ENCODE data around the gene PLXDC1. TPM values are rescaled to one million over a fixed set of nuclear protein-coding genes. Genes with fewer than 3 reads are reported as not detected.

The PLXDC1 gene
- total RNA-seq: 13.1 TPM

- no peak for DNase-seq
Observed at GRCh38 chr17:39151150-39151942, at the start of gene PLXDC1. PLXDC1 (minus strand) TSS chr17:39151637; CDS start chr17:39151437, 200 bp downstream.

GRCh38 chr17:39200957-39201510, 49.6 kb upstream of the PLXDC1 start:
- no peak for DNase-seq

GRCh38 chr17:39200070-39200879, 48.8 kb upstream of the PLXDC1 start, which contains the start of gene RPL19:
RPL19 (plus strand) TSS chr17:39200283; CDS start chr17:39200345, 62 bp downstream.
- no peak for DNase-seq

DNA sequence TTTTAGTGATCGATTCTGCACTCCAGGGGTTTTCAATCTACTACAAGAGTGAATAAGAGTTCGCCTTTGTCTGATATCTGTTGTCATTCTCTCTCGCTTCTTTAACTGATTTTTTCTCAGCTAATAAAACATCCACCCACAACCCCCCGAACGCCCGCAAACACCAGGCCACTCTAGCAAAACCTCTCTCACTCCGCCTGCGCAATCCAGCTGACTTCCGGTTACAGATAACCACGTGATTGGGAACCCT, 48.3 kb upstream of the PLXDC1 start:
- DNase-seq: peak; percentile 97

DNA sequence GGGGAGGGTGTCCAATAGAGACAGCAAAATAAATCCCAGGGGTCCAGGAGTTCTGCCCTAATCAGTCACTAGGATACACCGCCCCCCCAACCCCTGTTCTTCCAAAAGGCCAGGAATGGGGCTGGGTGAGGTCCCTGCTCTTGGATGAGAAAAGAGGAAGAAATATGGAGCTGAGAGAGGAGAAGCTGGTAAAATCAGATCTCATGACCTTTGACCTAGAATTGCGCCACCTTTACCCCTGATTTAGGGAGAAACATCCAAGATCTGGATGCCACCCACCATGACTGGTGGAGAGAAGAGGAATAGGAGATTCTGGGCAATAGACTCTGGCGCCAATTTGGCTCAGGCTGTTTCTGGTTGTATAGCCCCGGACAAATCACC, 46.7 kb upstream of the PLXDC1 start:
- no peak for DNase-seq

- peak; percentile 93 for DNase-seq
Observed at GRCh38 chr17:39197380-39198185, 46.1 kb upstream of the PLXDC1 start, which contains the start of gene CACNB1. CACNB1 (minus strand) TSS chr17:39197669; CDS start chr17:39197495, 174 bp downstream.

GRCh38 chr17:39196808-39197291, 45.4 kb upstream of the PLXDC1 start:
- DNase-seq: peak; percentile 84

DNA sequence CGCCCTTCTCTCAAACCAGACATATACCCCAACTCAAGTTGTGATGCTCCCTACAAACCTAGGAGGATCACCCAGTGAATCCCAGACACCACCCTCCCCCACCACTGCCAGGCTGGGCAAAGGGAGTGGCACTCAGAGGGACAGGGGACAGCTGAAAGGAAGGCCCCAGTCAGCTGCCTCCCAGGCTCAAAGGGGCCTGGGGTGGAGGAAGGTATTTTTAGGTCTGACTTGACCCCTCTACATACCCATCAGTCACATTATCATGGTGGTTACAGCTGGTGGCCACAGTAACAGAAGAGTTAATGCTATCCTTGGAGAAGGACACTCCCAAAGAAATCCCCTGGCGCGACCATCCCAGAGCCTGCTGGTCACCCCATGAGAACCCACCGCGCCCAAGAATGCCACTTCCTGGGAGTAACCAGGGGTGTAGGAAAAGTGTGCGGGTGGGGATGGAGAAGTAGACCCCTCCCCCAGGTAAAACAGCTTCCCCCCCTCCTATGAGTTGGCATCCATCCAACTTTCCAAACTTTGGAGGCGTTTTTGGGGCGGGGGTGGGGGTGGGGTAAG, 44.9 kb upstream of the PLXDC1 start:
- peak; percentile 85 for DNase-seq

DNA sequence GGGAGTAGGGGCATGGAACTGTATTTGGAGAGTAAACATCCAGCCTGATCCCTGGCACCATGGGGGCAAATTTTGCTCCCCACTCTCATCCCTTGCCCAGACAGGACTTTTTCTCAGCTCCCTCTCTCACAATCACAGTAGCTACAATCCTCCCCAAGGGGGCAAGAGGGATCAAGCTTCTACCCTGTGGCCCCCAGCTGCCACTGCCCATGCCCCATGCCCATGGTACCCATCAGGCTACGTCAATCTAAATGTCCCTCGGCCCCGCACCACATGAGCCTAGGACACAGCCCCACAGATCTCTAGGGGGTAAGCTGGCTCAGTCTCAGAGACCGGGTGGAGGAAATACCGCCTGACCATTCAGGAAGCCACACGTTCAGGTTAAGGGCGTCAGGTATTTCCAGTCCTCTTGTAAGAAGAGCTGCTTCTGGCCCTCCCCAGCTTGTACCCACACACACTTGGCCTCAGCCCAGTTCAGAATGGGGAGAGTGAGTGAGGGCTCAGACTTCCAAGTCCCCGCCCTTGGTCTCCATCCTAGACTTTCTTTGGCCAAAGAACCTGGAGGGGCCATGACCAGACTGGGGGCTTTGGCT, 44.2 kb upstream of the PLXDC1 start:
- DNase-seq: peak; percentile 77

GRCh38 chr17:39194985-39195524, 43.6 kb upstream of the PLXDC1 start:
- no peak for DNase-seq

- DNase-seq: peak; percentile 87
Observed at GRCh38 chr17:39194089-39194984, 42.9 kb upstream of the PLXDC1 start.

GRCh38 chr17:39193346-39193745, 41.9 kb upstream of the PLXDC1 start:
- DNase-seq: peak; percentile 56

- no peak for DNase-seq
Observed at GRCh38 chr17:39192901-39193300, 41.5 kb upstream of the PLXDC1 start.

DNA sequence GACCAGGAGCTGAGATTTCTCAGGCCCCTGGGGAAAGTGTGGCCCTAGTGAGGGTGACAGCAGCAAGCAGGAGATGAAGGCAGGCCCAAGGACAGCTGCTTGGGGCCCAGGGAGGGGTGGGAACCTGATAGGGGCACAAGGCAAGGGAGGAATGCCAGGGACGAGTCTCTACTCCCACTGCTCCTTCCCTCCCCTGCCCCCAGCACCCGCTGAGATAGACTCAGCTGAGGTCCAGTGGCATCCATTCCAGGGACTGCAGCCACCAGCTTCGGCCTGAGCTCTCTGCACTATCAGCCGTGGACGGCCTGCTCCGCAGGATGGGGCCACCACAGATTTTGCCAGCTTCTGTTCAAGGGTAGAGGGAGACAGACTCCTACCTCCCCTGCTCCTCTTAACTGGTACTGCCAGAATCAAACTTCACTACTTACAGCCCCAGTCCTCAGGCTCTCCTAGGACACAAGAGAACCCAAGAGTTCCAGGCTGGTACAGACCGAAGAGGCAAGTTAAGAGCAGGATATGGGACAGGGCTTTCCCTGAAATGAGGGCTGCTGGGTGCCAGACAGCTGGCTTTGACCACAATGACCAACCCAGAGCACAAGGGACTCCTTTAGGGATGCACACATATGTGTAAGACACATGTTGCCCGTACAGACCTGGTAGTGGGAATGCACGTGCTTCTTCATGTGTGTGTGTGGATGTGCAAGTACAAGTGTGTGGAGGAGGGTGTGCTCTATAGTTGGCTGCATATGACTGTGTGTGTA, 40.5 kb upstream of the PLXDC1 start:
- DNase-seq: peak; percentile 81

DNA sequence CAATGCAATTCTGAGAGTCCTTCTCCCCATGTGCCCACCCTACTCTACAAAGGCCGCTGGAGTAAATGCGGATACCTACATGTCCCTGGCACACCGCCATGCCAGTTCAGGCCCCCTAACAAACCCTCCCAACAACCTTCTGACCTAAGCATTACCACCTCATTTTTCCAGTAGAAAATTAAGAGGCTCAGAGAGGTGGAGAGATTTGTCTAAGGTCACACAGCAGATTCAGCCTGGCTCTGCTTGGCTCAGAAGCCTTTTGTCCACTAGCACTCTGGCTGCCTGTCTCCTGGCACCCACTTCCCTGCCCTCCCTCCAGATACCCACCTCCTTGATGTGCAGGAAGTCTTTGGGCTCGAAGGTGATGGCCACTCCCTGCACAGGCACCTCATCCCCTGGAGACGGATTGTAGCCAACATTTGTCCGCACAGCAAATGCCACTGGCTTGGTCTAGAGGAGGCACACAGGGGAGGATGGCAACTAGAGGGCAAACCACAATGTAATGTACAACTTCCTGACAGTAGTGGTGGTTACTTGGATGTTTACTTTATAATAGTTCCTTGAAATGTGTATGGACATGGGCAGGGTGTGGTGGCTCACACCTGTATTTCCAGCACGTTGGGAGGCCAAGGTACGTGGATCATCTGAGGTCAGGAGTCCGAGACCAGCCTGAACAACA, 35.9 kb upstream of the PLXDC1 start:
- DNase-seq: no peak

DNA sequence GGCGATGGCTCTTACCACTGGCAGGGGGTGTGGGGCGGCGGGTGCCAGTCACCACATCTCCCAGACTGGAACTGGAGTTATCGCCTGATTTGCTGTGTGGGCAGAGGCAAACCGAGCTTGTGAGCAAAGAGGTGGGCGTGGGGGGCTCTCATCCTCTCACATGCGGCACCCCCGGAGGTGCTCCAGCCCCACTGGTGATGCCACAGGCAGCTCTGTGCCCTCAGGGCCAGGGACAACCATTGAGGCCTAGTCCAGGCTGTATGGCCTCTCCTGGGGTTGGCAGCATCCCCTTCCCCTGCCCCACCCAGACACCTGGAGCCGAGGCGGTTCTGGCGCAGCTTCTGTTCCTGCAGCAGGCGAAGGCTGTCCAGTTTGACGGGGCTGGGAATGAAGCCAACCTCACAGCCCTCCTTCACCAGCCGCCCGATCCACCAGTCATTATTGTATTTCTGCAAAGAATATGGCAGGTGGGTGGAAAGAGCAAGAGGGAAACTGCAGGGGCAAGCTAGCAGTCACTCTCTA, 35.1 kb upstream of the PLXDC1 start:
- no peak for DNase-seq

GRCh38 chr17:39183720-39184119, 32.3 kb upstream of the PLXDC1 start:
- DNase-seq: no peak

DNA sequence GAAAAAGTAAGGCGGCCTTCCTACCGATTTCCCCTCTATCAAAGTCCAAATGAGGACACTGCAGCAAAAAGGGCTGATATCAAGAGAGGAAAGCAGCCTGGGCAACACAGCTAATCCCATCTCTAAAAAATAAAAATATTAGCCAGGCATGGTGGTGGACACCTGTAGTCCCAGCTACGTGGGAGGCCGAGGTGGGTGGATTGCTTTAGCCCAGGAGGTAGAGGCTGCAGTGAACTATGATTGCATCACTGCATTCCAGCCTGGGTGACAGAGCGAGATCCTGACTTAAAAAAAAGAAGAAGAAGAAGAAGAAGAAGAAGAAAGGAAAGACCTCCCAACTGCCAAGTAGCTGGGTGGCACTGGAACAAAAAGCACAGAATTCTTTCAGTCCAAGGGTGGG, 31.6 kb upstream of the PLXDC1 start:
- DNase-seq: no peak
